Measurements from ENCODE around the gene TGFBR1.

TGFBR1 gene

GRCh38 chr9:99197124-99197630, 92.3 kb downstream of the TGFBR1 start:
- Histone ChIP-seq H4K20me1 (ENCODE audit: insufficient read depth, low read length, poor library complexity, severe bottlenecking) (no peaks in the 10 kb centered on the region), H3K9ac (ENCODE audit: low read depth, low read length, poor library complexity, severe bottlenecking) (no peak overlapping the region), H3K4me3 (ENCODE audit: low read length, poor library complexity, severe bottlenecking) (no peak overlapping the region), H3K27me3 (ENCODE audit: insufficient read depth, low read length, poor library complexity, severe bottlenecking) (no peaks in the 10 kb centered on the region), H3F3A (ENCODE audit: low read depth) (no peaks in the 10 kb centered on the region), H3K36me3 (ENCODE audit: insufficient read depth, low read length) (no peaks in the 10 kb centered on the region), H3K79me2 (ENCODE audit: insufficient read depth, low read length) (no peaks in the 10 kb centered on the region), H3K4me1 (ENCODE audit: insufficient read depth, low read length, poor library complexity, severe bottlenecking) (no peaks in the 10 kb centered on the region), H3K4me2 (ENCODE audit: low read depth, low read length, poor library complexity, severe bottlenecking) (no peak overlapping the region), H3K9me2 (replicated peaks; ENCODE audit: low read depth, low read length) (no peaks in the 10 kb centered on the region), H3K9me3 (ENCODE audit: insufficient read depth, low read depth, low read length) (no peaks in the 10 kb centered on the region), H2AFZ (ENCODE audit: low read length) (no peak overlapping the region)
- TF ChIP-seq CTCF (conservative IDR thresholded peaks at IDR 0.05; ENCODE audit: low read length) (peak; percentile 11; the same call in 1 of the 2 replicates), EZH2phosphoT487 (IDR thresholded peaks at IDR 0.05; ENCODE audit: borderline replicate concordance) (no peak)

GRCh38 chr9:99197987-99198386, 93.1 kb downstream of the TGFBR1 start:
- H3K4me2 ChIP-seq (ENCODE audit: low read depth, low read length, poor library complexity, severe bottlenecking) = no peak overlapping the region
- no peak overlapping the region for H3K4me3 ChIP-seq (ENCODE audit: low read length, poor library complexity, severe bottlenecking)
- no peaks in the 10 kb centered on the region for H4K20me1 ChIP-seq (ENCODE audit: insufficient read depth, low read length, poor library complexity, severe bottlenecking)
- no peaks in the 10 kb centered on the region for H3K4me1 ChIP-seq (ENCODE audit: insufficient read depth, low read length, poor library complexity, severe bottlenecking)
- no peaks in the 10 kb centered on the region for H3K9me3 ChIP-seq (ENCODE audit: insufficient read depth, low read depth, low read length)
- no peaks in the 10 kb centered on the region for H3K79me2 ChIP-seq (ENCODE audit: insufficient read depth, low read length)
- H2AFZ ChIP-seq (ENCODE audit: low read length) = no peak overlapping the region
- TF ChIP-seq EZH2phosphoT487 (IDR thresholded peaks at IDR 0.05; ENCODE audit: borderline replicate concordance) = no peak
- no peaks in the 10 kb centered on the region for H3K27me3 ChIP-seq (ENCODE audit: insufficient read depth, low read length, poor library complexity, severe bottlenecking)
- H3K9me2 ChIP-seq (replicated peaks; ENCODE audit: low read depth, low read length) = no peaks in the 10 kb centered on the region
- no peaks in the 10 kb centered on the region for H3F3A ChIP-seq (ENCODE audit: low read depth)
- no peak overlapping the region for H3K9ac ChIP-seq (ENCODE audit: low read depth, low read length, poor library complexity, severe bottlenecking)
- H3K36me3 ChIP-seq (ENCODE audit: insufficient read depth, low read length) = no peaks in the 10 kb centered on the region

- Histone ChIP-seq H3K9ac (ENCODE audit: low read depth, low read length, poor library complexity, severe bottlenecking) (no peak overlapping the region), H3K4me2 (ENCODE audit: low read depth, low read length, poor library complexity, severe bottlenecking) (no peak overlapping the region), H3K36me3 (ENCODE audit: insufficient read depth, low read length) (no peaks in the 10 kb centered on the region), H2AFZ (ENCODE audit: low read length) (no peak overlapping the region), H3K9me2 (replicated peaks; ENCODE audit: low read depth, low read length) (no peaks in the 10 kb centered on the region), H3K27me3 (ENCODE audit: insufficient read depth, low read length, poor library complexity, severe bottlenecking) (no peaks in the 10 kb centered on the region), H3K9me3 (ENCODE audit: insufficient read depth, low read depth, low read length) (no peaks in the 10 kb centered on the region), H3K4me3 (ENCODE audit: low read length, poor library complexity, severe bottlenecking) (no peak overlapping the region), H4K20me1 (ENCODE audit: insufficient read depth, low read length, poor library complexity, severe bottlenecking) (no peaks in the 10 kb centered on the region), H3K79me2 (ENCODE audit: insufficient read depth, low read length) (no peaks in the 10 kb centered on the region), H3K4me1 (ENCODE audit: insufficient read depth, low read length, poor library complexity, severe bottlenecking) (no peaks in the 10 kb centered on the region), H3F3A (ENCODE audit: low read depth) (no peaks in the 10 kb centered on the region)
- TF ChIP-seq EZH2phosphoT487 (IDR thresholded peaks at IDR 0.05; ENCODE audit: borderline replicate concordance) (no peak), CTCF (conservative IDR thresholded peaks at IDR 0.05; ENCODE audit: low read length) (no peak)
These were observed 95.1 kb downstream of the TGFBR1 start for GRCh38 chr9:99199938-99200539.

GRCh38 chr9:99201603-99202002, 96.7 kb downstream of the TGFBR1 start:
- TF ChIP-seq EZH2phosphoT487 (IDR thresholded peaks at IDR 0.05; ENCODE audit: borderline replicate concordance) = no peak
- no peak for TF ChIP-seq CTCF (conservative IDR thresholded peaks at IDR 0.05; ENCODE audit: low read length)
- H2AFZ ChIP-seq (ENCODE audit: low read length) = no peak overlapping the region
- H3K79me2 ChIP-seq (ENCODE audit: insufficient read depth, low read length) = no peaks in the 10 kb centered on the region
- H3K9me2 ChIP-seq (replicated peaks; ENCODE audit: low read depth, low read length) = no peaks in the 10 kb centered on the region
- no peak overlapping the region for H3K4me2 ChIP-seq (ENCODE audit: low read depth, low read length, poor library complexity, severe bottlenecking)
- H3K27me3 ChIP-seq (ENCODE audit: insufficient read depth, low read length, poor library complexity, severe bottlenecking) = no peaks in the 10 kb centered on the region
- no peaks in the 10 kb centered on the region for H3K9me3 ChIP-seq (ENCODE audit: insufficient read depth, low read depth, low read length)
- no peaks in the 10 kb centered on the region for H3F3A ChIP-seq (ENCODE audit: low read depth)
- H4K20me1 ChIP-seq (ENCODE audit: insufficient read depth, low read length, poor library complexity, severe bottlenecking) = no peaks in the 10 kb centered on the region
- no peaks in the 10 kb centered on the region for H3K36me3 ChIP-seq (ENCODE audit: insufficient read depth, low read length)
- no peaks in the 10 kb centered on the region for H3K4me1 ChIP-seq (ENCODE audit: insufficient read depth, low read length, poor library complexity, severe bottlenecking)
- no peak overlapping the region for H3K4me3 ChIP-seq (ENCODE audit: low read length, poor library complexity, severe bottlenecking)
- H3K9ac ChIP-seq (ENCODE audit: low read depth, low read length, poor library complexity, severe bottlenecking) = no peak overlapping the region

Data from Loucy (cell line).